GM12872 (cell line): ENCODE results near the gene SLTM.

Source experiments
- CTCF ChIP-seq: IDR thresholded peaks from 3 replicates; pipeline ENCODE4 v1.5.1; 2011; ENCODE audit warnings: low read depth, mild to moderate bottlenecking, low read length, moderate library complexity; ENCODE audit not compliant: insufficient read depth

Gene SLTM

GRCh38 chr15:58933281-58934113 lies at the start of gene SLTM:
Gene SLTM, minus strand, starts transcription at chr15:58933679. Its CDS starts 114 bp downstream, at chr15:58933565.
- peak; percentile 33 for TF ChIP-seq CTCF

GRCh38 chr15:58983261-58983660 lies 49.8 kb upstream of the SLTM start:
- no peak for TF ChIP-seq CTCF

- no peak for TF ChIP-seq CTCF
Measured at GRCh38 chr15:58981808-58982475, 48.5 kb upstream of the SLTM start.

- TF ChIP-seq CTCF: peak; percentile 39; the same call in 2 of the 3 replicates
Measured at GRCh38 chr15:58980351-58980939, 47.0 kb upstream of the SLTM start.

GRCh38 chr15:58977887-58978286 lies 44.4 kb upstream of the SLTM start:
- TF ChIP-seq CTCF: no peak

- no peak for TF ChIP-seq CTCF
Measured at GRCh38 chr15:58967479-58967878, 34.0 kb upstream of the SLTM start.

- no peak for TF ChIP-seq CTCF
Measured at GRCh38 chr15:58966698-58967097, 33.2 kb upstream of the SLTM start.
